Neutrophil (primary cell): ENCODE results near the gene DCC.

Source experiments
- H3K27ac ChIP-seq: fragments of 200-600 bp; sonication (generic); 2 replicates; pipeline ENCODE4 v1.5.1; 2016; ENCODE audit warnings: mild to moderate bottlenecking, moderate library complexity
- H3K27me3 ChIP-seq: fragments of 200-600 bp; sonication (generic); 2 replicates; pipeline ENCODE4 v1.6.0; 2016; ENCODE audit warnings: mild to moderate bottlenecking
- H3K36me3 ChIP-seq: fragments of 200-600 bp; sonication (generic); 2 replicates; pipeline ENCODE4 v1.5.1; 2017
- H3K4me1 ChIP-seq, 2 experiments: fragments of 200-600 bp in 1 of 2; sonication (generic) in 1 of 2; 1 replicate in 1 of 2; 2 replicates in 1 of 2; pipeline versions ENCODE4 v1.5.1 to v1.6.1; 2013 to 2016; ENCODE audit warnings: low read depth in 1 of 2, low read length in 1 of 2, mild to moderate bottlenecking in 1 of 2, moderate library complexity in 1 of 2; ENCODE audit not compliant: control insufficient read depth in 1 of 2, insufficient read depth in 1 of 2
- H3K4me3 ChIP-seq, 2 experiments: fragments of 200-600 bp in 1 of 2; sonication (generic) in 1 of 2; 1 replicate in 1 of 2; 2 replicates in 1 of 2; pipeline ENCODE4 v1.5.1; 2013 to 2016; ENCODE audit warnings: low read depth in 1 of 2, low read length in 1 of 2, mild to moderate bottlenecking in 1 of 2, moderate library complexity in 1 of 2
- H3K9me3 ChIP-seq: fragments of 200-600 bp; sonication (generic); 2 replicates; pipeline ENCODE4 v1.5.1; 2016
- CTCF ChIP-seq: fragments of 200-600 bp; sonication (generic); IDR thresholded peaks from 2 replicates; pipeline ENCODE4 v1.5.1; 2016; ENCODE audit warnings: antibody characterized with exemption

Gene DCC

GRCh38 chr18:52489396-52490306 is 149.7 kb downstream of the DCC start:
- TF ChIP-seq CTCF, result no peak
- Histone ChIP-seq H3K36me3 (no peaks in the 10 kb centered on the region), H3K4me3 (no peak overlapping the region), H3K4me1 (no peaks in the 10 kb centered on the region), H3K27me3 (no peaks in the 10 kb centered on the region), H3K27ac (no peak overlapping the region), H3K9me3 (no peaks in the 10 kb centered on the region)

- no peak for TF ChIP-seq CTCF
- no peaks in the 10 kb centered on the region for H3K36me3 ChIP-seq
Observed at GRCh38 chr18:52496426-52496825, 156.4 kb downstream of the DCC start.

GRCh38 chr18:52499016-52499415 is 159.0 kb downstream of the DCC start:
- Histone ChIP-seq H3K4me1 (no peaks in the 10 kb centered on the region), H3K4me3 (no peak overlapping the region), H3K36me3 (no peaks in the 10 kb centered on the region), H3K27me3 (no peaks in the 10 kb centered on the region), H3K9me3 (no peaks in the 10 kb centered on the region), H3K27ac (no peak overlapping the region)
- no peak for TF ChIP-seq CTCF

More at GRCh38 chr18:52496426-52496825, 156.4 kb downstream of the DCC start:
- H3K4me3 ChIP-seq, result no peak overlapping the region
- H3K27ac ChIP-seq, result no peak overlapping the region
- no peaks in the 10 kb centered on the region for H3K27me3 ChIP-seq
- no peaks in the 10 kb centered on the region for H3K9me3 ChIP-seq
- H3K4me1 ChIP-seq, result no peaks in the 10 kb centered on the region

GRCh38 chr18:52499644-52500043 is 159.6 kb downstream of the DCC start:
- Histone ChIP-seq H3K27ac (no peak overlapping the region), H3K4me3 (no peak overlapping the region), H3K4me1 (no peaks in the 10 kb centered on the region), H3K9me3 (no peaks in the 10 kb centered on the region), H3K27me3 (no peaks in the 10 kb centered on the region), H3K36me3 (no peaks in the 10 kb centered on the region)
- no peak for TF ChIP-seq CTCF

- TF ChIP-seq CTCF, result no peak
- Histone ChIP-seq H3K4me1 (no peaks in the 10 kb centered on the region), H3K4me3 (no peak overlapping the region), H3K27me3 (no peaks in the 10 kb centered on the region), H3K27ac (no peak overlapping the region), H3K9me3 (no peaks in the 10 kb centered on the region), H3K36me3 (no peaks in the 10 kb centered on the region)
Observed at GRCh38 chr18:52504589-52504988, 164.6 kb downstream of the DCC start.
